Neuron (in vitro differentiated cells): Measurements from ENCODE around the gene AK3.
A peak's percentile ranks its signal among the peaks of the same experiment; 100 is the strongest.

Experiments
- H2AFZ ChIP-seq: one replicate; pipeline ENCODE4 v1.6.1; 2013; ENCODE audit warnings: low read depth, mild to moderate bottlenecking, inconsistent platforms, low read length, moderate library complexity
- H3K27me3 ChIP-seq: one replicate; pipeline ENCODE4 v1.6.1; 2013; ENCODE audit warnings: low read length; ENCODE audit not compliant: insufficient read depth
- H3K36me3 ChIP-seq: one replicate; pipeline ENCODE4 v1.6.1; 2013; ENCODE audit warnings: low read length; ENCODE audit not compliant: insufficient read depth
- H3K4me1 ChIP-seq: one replicate; pipeline ENCODE4 v1.6.1; 2013; ENCODE audit warnings: low read length; ENCODE audit not compliant: insufficient read depth
- H3K4me3 ChIP-seq: 2 replicates; pipeline ENCODE4 v1.5.1; 2013; ENCODE audit warnings: mild to moderate bottlenecking, low read length, moderate library complexity
- H3K9me3 ChIP-seq: one replicate; pipeline ENCODE4 v1.6.1; 2013; ENCODE audit warnings: low read length

Gene AK3

GRCh38 chr9:4741365-4742089, 525 bp upstream of the AK3 start:
- H3K9me3 ChIP-seq: no peaks in the 10 kb centered on the region
- no peaks in the 10 kb centered on the region for H3K27me3 ChIP-seq
- peak overlapping the region; percentile 83 for H3K4me3 ChIP-seq
- H3K36me3 ChIP-seq: no peaks in the 10 kb centered on the region
- H2AFZ ChIP-seq: peak overlapping the region; percentile 64
- peaks cover 14% of the 10 kb centered on the region for H3K4me1 ChIP-seq

GRCh38 chr9:4740388-4740637, 689 bp downstream of the AK3 start:
- Histone ChIP-seq H3K36me3 (no peaks in the 10 kb centered on the region), H3K4me3 (peak overlapping the region; percentile 83), H2AFZ (peak overlapping the region; percentile 64), H3K9me3 (no peaks in the 10 kb centered on the region), H3K4me1 (peaks cover 14% of the 10 kb centered on the region), H3K27me3 (no peaks in the 10 kb centered on the region)

DNA sequence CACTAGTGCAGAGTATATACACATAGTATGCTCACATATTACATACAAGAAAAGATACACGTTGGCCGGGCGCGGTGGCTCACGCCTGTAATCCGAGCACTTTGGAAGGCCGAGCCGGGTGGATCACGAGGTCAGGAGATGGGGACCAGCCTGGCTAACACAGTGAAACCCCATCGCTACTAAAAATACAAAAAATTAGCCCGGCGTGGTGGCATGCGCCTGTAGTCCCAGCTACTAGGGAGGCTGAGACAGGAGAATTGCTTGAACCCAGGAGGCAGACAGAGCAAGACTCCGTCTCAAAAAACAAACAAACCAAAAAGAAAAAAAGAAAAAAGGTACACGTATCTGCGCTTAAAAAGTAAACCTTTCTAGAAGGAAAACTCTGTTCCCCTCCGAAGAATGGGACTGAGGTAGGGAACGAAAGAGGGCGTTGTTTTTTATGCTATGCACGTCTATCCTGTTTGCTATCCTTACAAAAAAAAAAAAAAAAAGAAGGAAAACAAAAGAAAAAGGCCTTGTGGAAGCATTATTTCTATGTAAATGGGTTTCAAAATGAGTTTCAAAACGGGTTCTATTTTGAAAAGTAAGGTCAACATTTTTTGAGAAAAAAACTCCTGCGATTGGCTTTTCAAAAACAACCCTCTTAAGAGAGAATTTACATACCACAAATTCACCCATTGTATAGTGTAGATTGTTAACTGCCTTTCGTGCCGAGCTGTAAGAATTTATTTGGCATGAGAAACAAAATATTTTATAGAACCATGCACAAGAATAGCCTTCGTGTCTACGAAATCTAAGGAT, 1.2 kb downstream of the AK3 start:
- Histone ChIP-seq H3K27me3 (no peaks in the 10 kb centered on the region), H2AFZ (peak overlapping the region; percentile 64), H3K36me3 (no peaks in the 10 kb centered on the region), H3K9me3 (no peaks in the 10 kb centered on the region), H3K4me3 (peak overlapping the region; percentile 83), H3K4me1 (peaks cover 14% of the 10 kb centered on the region)

GRCh38 chr9:4738866-4739586, 2.0 kb downstream of the AK3 start:
- Histone ChIP-seq H3K9me3 (no peaks in the 10 kb centered on the region), H2AFZ (no peak overlapping the region), H3K27me3 (no peaks in the 10 kb centered on the region), H3K36me3 (no peaks in the 10 kb centered on the region), H3K4me1 (peaks cover 14% of the 10 kb centered on the region), H3K4me3 (peak overlapping the region; percentile 83)

GRCh38 chr9:4734150-4734549, 6.9 kb downstream of the AK3 start:
- Histone ChIP-seq H3K9me3 (no peaks in the 10 kb centered on the region), H3K4me1 (peaks cover 2% of the 10 kb centered on the region), H3K27me3 (no peaks in the 10 kb centered on the region), H3K4me3 (no peak overlapping the region), H3K36me3 (peaks cover 4% of the 10 kb centered on the region), H2AFZ (no peak overlapping the region)

- peaks cover 4% of the 10 kb centered on the region for H3K36me3 ChIP-seq
- H3K27me3 ChIP-seq: no peaks in the 10 kb centered on the region
- H2AFZ ChIP-seq: no peak overlapping the region
- H3K4me1 ChIP-seq: no peaks in the 10 kb centered on the region
- H3K9me3 ChIP-seq: no peaks in the 10 kb centered on the region
- no peak overlapping the region for H3K4me3 ChIP-seq
These were observed 8.1 kb downstream of the AK3 start for GRCh38 chr9:4732890-4733289.

- Histone ChIP-seq H3K4me3 (no peak overlapping the region), H3K27me3 (no peaks in the 10 kb centered on the region), H3K9me3 (no peaks in the 10 kb centered on the region), H2AFZ (no peak overlapping the region), H3K36me3 (peaks cover 20% of the 10 kb centered on the region), H3K4me1 (no peaks in the 10 kb centered on the region)
These were observed 13.4 kb downstream of the AK3 start for GRCh38 chr9:4727593-4727992.

- no peaks in the 10 kb centered on the region for H3K9me3 ChIP-seq
- H3K27me3 ChIP-seq: no peaks in the 10 kb centered on the region
- H3K4me1 ChIP-seq: no peaks in the 10 kb centered on the region
- H3K4me3 ChIP-seq: no peak overlapping the region
- peaks cover 29% of the 10 kb centered on the region for H3K36me3 ChIP-seq
- H2AFZ ChIP-seq: no peak overlapping the region
These were observed 15.1 kb downstream of the AK3 start for GRCh38 chr9:4725706-4726442.

GRCh38 chr9:4721736-4722135, 19.3 kb downstream of the AK3 start:
- peaks cover 58% of the 10 kb centered on the region for H3K36me3 ChIP-seq
- H3K4me1 ChIP-seq: no peaks in the 10 kb centered on the region
- no peaks in the 10 kb centered on the region for H3K9me3 ChIP-seq
- no peak overlapping the region for H2AFZ ChIP-seq
- H3K27me3 ChIP-seq: no peaks in the 10 kb centered on the region
- no peak overlapping the region for H3K4me3 ChIP-seq

DNA sequence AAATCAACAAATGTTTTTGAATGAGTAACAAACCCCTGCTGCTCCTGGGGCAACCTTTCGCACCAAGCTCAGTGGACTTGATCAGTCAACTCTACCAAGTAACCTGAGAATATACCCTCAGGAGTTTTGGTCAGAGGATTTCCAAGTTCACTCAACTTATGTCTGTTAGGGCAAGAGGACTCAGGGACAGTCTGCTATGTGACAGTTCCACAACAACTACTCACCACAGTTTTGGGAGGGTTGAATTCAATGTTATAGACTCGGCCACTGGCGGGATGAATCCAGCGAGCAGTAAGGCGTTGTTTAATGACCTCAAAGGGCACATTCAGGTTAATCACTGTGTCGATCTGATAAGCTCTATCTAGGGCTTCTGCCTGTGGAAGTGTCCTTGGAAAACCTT, 22.1 kb downstream of the AK3 start:
- H3K27me3 ChIP-seq: no peaks in the 10 kb centered on the region
- H3K36me3 ChIP-seq: peaks cover 72% of the 10 kb centered on the region
- no peak overlapping the region for H2AFZ ChIP-seq
- H3K9me3 ChIP-seq: no peaks in the 10 kb centered on the region
- H3K4me3 ChIP-seq: no peak overlapping the region
- H3K4me1 ChIP-seq: no peaks in the 10 kb centered on the region

- Histone ChIP-seq H3K4me3 (no peak overlapping the region), H3K36me3 (peaks cover 71% of the 10 kb centered on the region), H2AFZ (no peak overlapping the region), H3K9me3 (no peaks in the 10 kb centered on the region), H3K4me1 (no peaks in the 10 kb centered on the region), H3K27me3 (no peaks in the 10 kb centered on the region)
These were observed 23.2 kb downstream of the AK3 start for GRCh38 chr9:4717815-4718214.

GRCh38 chr9:4716163-4716562, 24.8 kb downstream of the AK3 start:
- H3K9me3 ChIP-seq: no peaks in the 10 kb centered on the region
- no peaks in the 10 kb centered on the region for H3K27me3 ChIP-seq
- no peaks in the 10 kb centered on the region for H3K4me1 ChIP-seq
- H3K4me3 ChIP-seq: no peak overlapping the region
- H3K36me3 ChIP-seq: peaks cover 75% of the 10 kb centered on the region
- H2AFZ ChIP-seq: no peak overlapping the region
